HUDEP-2 (cell line): ENCODE measurements around the gene LONP2.
"Not testable (repeated sequence)": the region's sequence is repeated elsewhere in the genome, so short reads cannot be mapped to it uniquely, and the experiment has no call there.

Source experiments
- DNase-seq, 76 experiments: peaks; one replicate each; lab custom pipeline; 2025; ENCODE audit not compliant: unreplicated experiment in 76 of 76; lab: John Stamatoyannopoulos, UW

The LONP2 gene

DNA sequence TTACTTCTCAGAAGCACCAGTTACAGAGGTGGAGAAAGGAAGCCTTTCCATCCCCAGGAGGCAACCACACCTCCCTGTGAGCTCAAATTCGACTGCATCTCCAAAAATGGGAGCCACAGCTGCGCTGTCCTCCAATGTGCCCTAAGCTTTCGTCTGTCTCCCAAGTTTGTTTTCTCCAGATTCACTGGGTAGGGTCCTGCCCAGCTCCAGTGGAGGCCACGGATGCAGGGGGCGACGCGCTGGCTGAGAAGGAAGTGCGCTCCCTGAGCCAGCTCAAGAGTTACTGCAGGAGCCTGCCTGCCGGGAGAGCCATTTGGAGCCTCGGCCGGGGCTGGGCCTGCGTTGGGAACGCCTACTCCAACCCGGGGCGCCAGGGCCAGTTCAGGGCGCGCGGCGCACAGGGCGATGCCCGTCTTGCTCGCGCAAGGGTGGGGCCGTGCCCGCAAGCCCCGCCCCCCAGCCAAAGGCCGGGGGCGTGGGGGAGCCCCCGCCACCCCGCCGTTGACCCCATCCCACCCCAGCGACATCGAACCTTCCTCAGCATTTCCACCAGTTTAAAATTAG is 121.6 kb downstream of the LONP2 start:
- peak in 73 of 76 experiments; percentile 12 to 88 (median 73) for DNase-seq

- DNase-seq = peak in 49 of 76 experiments; percentile 6 to 62 (median 28)
Measured at GRCh38 chr16:48366165-48367093, 122.3 kb downstream of the LONP2 start.

DNA sequence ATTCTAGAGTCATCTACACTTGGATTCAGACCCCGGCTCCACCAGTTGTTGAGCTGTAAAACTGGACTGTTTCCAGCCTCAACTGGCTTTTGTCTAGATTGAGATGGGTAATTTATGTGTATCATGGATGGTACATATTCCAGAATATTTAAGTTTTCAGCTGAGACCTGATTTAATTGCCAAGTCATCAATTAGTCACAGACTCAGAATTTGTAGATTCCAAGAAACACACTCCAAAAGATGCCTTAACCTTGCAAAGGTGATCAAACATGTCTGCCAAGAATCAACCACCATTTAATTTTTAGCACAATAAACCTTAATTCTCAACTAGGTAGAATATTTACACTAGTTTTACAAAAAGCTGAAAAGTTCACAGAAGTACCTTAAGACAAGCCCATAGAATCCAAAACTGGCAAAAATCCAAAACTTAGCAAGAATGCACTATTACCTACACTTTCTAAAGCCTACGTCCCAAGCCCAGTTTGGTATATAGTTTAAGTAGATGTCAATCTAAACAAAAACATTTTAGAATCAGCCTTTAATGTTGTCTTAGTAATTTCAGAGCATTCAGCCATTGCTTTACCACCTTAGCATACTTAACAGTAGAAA is 123.4 kb downstream of the LONP2 start:
- no peak for DNase-seq

DNA sequence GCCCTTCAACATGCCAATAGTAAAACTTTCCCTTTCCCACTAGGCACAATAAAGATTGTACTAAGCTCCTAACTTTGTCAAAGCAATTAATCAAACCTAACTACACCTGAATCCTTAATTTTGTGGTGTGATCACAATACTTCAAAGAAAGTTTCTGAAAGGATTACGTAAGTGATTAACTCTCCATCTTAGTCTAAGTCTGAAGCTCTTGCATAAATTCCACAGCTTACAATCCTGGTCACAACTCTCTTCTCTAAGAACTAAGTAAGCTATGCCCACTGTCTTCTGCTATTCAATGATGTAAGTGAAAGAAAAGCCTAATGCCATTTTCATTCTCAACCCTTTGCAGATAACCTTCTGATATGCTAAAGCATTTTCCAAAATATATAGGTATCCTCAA is 125.7 kb downstream of the LONP2 start:
- DNase-seq = no peak

DNA sequence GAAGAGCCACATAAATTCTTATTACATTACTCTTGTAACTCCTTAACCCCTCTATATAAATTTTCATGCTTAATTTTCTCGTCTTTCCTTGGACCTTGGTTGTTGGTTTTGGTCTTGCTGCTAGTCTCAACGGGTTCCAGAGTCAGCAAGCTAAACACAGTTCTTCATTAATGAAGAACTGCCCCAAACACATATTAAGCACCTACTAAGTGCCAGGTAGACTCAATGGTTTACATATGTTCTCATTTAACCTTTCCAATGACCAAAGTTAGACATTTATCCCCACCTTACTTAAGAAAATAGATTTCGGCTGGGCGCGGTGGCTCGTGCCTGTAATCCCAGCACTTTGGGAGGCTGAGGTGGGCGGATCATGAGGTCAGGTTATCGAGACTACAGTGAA is 126.1 kb downstream of the LONP2 start:
- DNase-seq = no peak

- DNase-seq = not testable (repeated sequence)
Measured at GRCh38 chr16:48370668-48371392, 126.7 kb downstream of the LONP2 start.

GRCh38 chr16:48371393-48371780 is 127.3 kb downstream of the LONP2 start:
- no peak for DNase-seq

DNA sequence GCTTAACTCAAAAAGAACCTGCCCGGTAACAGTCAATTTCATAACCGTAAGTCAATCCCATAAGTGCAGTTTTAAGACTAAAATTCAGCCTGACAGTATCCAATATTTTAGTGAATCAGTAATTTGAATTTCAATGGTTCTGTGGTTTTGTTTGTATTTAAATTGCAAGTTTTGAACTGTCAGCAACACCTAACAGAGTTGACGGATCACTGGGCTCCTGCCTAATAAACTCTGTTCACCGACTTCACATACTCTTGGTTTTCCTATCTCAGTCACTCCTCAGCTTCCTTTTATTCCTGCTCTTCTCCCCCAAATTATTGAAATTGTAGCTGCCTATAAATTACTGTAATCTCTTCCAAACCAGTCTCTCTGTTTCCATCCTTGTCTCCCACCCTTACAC is 128.6 kb downstream of the LONP2 start:
- DNase-seq = no peak

DNA sequence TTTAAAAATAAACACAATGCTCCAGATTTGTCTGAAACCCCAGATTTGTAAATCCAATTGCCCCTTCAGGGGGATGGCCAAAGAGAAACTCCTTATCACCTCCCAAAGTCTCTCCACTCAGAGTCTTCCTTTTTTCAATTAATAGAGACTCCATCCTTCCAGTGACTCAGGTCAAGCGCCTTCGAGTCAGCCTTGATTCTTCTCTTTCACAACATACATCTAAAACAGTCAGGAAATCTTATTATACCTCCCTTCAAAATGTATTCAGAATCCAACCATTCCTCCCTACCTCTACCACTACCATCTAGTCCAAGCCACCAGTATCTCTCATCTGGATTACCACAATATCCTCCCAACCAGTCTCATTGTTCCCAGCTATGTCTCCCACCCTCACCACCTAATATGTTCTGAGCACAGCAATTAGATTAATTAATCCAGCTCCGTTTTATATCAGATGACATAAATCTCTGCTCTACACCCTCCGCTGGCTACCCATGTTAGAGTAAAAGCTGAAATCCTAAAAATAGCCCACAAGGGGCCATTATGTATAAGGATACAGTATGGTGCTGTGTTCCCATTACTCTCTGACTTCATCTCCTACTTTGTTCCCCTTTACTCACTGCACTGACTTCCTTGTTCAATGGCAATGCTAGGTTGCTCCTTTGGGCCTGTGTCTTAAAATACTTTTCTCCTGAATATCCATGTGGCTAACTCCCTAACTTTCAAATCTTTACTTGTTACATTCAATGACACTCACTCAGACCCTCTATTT is 129.3 kb downstream of the LONP2 start:
- DNase-seq = no peak

- no peak for DNase-seq
Measured at GRCh38 chr16:48374255-48374654, 130.2 kb downstream of the LONP2 start.

DNA sequence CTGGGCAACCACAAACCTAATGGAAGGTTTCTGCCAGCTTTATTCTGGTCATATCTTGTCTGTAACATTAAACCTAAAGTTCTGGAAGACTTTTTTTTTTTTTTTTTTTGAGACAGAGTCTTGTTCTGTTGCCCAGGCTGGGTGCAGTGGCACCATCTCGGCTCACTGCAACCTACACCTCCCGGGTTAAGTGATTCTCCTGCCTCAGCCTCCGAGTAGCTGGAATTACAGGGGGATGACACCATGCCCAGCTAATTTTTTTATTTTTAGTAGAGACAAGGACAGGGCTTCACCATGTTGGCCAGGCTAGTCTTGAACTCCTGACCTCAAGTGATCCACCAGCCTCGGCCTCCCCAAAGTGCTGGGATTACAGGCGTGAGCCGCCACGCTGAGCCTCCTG is 133.2 kb downstream of the LONP2 start:
- DNase-seq = not testable (repeated sequence)

- no peak for DNase-seq
Measured at GRCh38 chr16:48378276-48378675, 134.2 kb downstream of the LONP2 start.

GRCh38 chr16:48378836-48379235 is 134.7 kb downstream of the LONP2 start:
- DNase-seq = no peak

DNA sequence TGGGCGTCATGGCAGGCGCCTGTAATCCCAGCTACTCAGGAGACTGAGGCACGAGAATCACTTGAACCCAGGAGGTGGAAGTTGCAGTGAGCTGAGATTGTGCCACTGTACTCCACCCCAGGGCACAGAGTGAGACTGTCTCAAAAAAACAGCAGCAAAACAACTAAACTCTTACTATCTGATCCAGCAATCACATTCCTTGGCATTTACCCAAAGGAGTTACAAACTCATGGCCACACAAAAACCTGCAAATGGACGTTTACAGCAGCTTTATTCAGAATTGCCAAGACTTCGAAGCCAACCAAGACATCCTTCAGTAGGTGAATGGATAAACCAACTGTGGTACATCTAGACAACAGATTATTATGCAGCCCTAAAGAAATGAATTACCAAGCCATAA is 137.1 kb downstream of the LONP2 start:
- DNase-seq = peak in 4 of 76 experiments; percentile 10 to 25 (median 13)

GRCh38 chr16:48382131-48382530 is 138.0 kb downstream of the LONP2 start:
- DNase-seq = no peak

GRCh38 chr16:48383009-48383876 is 139.1 kb downstream of the LONP2 start:
- no peak for DNase-seq

DNA sequence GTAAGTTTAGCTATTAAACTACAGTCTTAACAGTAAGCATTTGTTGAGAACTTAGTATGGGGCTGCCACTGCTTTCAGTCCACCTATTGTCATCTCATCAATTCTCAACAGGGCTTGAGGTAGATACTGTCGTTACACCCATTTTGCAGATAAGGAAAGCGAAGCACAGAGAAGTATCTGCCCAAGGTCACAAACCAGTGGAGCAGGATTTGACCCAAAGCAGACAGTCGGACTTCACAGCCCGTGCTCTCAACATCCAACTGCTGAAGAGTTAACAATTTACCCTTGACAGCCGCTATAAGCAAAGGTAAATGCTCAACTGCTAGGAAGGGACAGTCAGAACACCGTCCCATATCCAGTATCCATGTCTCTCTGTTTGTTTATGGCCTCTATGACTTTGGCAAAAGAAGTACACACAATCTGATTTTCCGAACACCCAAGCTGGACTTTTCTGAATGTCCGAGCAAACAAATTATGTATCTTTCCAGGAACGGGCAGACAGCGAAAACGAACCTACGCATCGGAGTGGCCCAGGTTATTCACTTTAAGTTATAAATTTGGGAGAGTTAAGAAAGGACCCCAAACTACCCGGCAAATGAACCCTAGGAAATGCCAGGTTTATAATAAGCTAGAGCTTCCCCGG is 139.9 kb downstream of the LONP2 start:
- peak in 15 of 76 experiments; percentile 5 to 50 (median 15) for DNase-seq

GRCh38 chr16:48384520-48385252 is 140.6 kb downstream of the LONP2 start:
- DNase-seq = peak in 17 of 76 experiments; percentile 5 to 48 (median 17)
